ENCODE results near the gene CUBN.

CUBN gene

GRCh38 chr10:16820421-16820820 lies 309.2 kb downstream of the CUBN start:
- DNase-seq (ENCODE audit: low spot score) = no peak

GRCh38 chr10:16820018-16820417 lies 309.6 kb downstream of the CUBN start:
- no peak for DNase-seq (ENCODE audit: low spot score)

- no peak for DNase-seq (ENCODE audit: low spot score)
These were observed 310.2 kb downstream of the CUBN start for GRCh38 chr10:16819436-16819835.

GRCh38 chr10:16819026-16819425 lies 310.6 kb downstream of the CUBN start:
- DNase-seq (ENCODE audit: low spot score) = no peak

- peak; percentile 98 for DNase-seq (ENCODE audit: low spot score)
These were observed 312.2 kb downstream of the CUBN start, which contains the start of gene RSU1 for GRCh38 chr10:16817125-16818019. Gene RSU1 (minus strand): TSS chr10:16817424. CDS start chr10:16817081, 343 bp downstream.

GRCh38 chr10:16816830-16817124 lies 312.8 kb downstream of the CUBN start:
- DNase-seq (ENCODE audit: low spot score) = no peak

- no peak for DNase-seq (ENCODE audit: low spot score)
These were observed 313.4 kb downstream of the CUBN start for GRCh38 chr10:16816171-16816570.

GRCh38 chr10:16814012-16814411 lies 315.6 kb downstream of the CUBN start:
- no peak for DNase-seq (ENCODE audit: low spot score)

GRCh38 chr10:16812676-16813075 lies 316.9 kb downstream of the CUBN start:
- no peak for DNase-seq (ENCODE audit: low spot score)

GRCh38 chr10:16811765-16812164 lies 317.8 kb downstream of the CUBN start:
- DNase-seq (ENCODE audit: low spot score) = no peak

- DNase-seq (ENCODE audit: low spot score) = no peak
These were observed 318.3 kb downstream of the CUBN start for GRCh38 chr10:16811292-16811691.

GRCh38 chr10:16809074-16809718 lies 320.4 kb downstream of the CUBN start:
- DNase-seq (ENCODE audit: low spot score) = peak; percentile 26

- DNase-seq (ENCODE audit: low spot score) = no peak
These were observed 325.5 kb downstream of the CUBN start for GRCh38 chr10:16804123-16804522.

- no peak for DNase-seq (ENCODE audit: low spot score)
These were observed 326.1 kb downstream of the CUBN start for GRCh38 chr10:16803464-16803863.

- DNase-seq (ENCODE audit: low spot score) = no peak
These were observed 330.0 kb downstream of the CUBN start for GRCh38 chr10:16799621-16800020.

GRCh38 chr10:16798571-16798970 lies 331.0 kb downstream of the CUBN start:
- no peak for DNase-seq (ENCODE audit: low spot score)

- DNase-seq (ENCODE audit: low spot score) = no peak
These were observed 334.1 kb downstream of the CUBN start for GRCh38 chr10:16795410-16796073.

GRCh38 chr10:16794005-16794404 lies 335.6 kb downstream of the CUBN start:
- DNase-seq (ENCODE audit: low spot score) = no peak

GRCh38 chr10:16792675-16793074 lies 336.9 kb downstream of the CUBN start:
- DNase-seq (ENCODE audit: low spot score) = no peak

GRCh38 chr10:16789765-16790164 lies 339.8 kb downstream of the CUBN start:
- no peak for DNase-seq (ENCODE audit: low spot score)

GRCh38 chr10:16789261-16789660 lies 340.4 kb downstream of the CUBN start:
- no peak for DNase-seq (ENCODE audit: low spot score)

- DNase-seq (ENCODE audit: low spot score) = no peak
These were observed 340.8 kb downstream of the CUBN start for GRCh38 chr10:16788778-16789177.

- DNase-seq (ENCODE audit: low spot score) = no peak
These were observed 341.5 kb downstream of the CUBN start for GRCh38 chr10:16788125-16788524.
